Measurements from ENCODE around the gene HRH1. TPM values are rescaled to one million over a fixed set of nuclear protein-coding genes. Genes with fewer than 3 reads are reported as not detected.

The HRH1 gene
- total RNA-seq, 2 donors from 2014 or later: 1.6 to 3.5 TPM

DNA sequence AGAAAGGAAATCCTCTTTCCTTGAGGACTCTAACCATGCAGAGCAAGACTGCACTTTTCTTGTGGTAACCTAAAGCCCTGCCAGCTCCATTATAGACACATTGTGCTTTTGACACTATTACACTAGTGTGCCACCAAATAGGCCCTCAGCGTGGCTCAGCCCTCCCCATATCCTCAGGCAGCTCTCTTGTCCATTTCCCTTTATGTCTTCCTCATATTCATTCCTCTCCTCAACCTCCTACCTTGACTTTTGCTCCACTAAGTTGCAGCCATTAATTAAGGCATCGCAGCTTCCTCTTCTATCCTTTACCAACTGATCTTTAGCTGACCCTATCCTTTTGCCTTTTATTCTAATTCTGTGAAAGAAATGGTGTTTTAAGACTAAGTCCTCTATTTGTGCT, 121.6 kb downstream of the HRH1 start:
- DNase-seq (ENCODE audit: low spot score): no peak
- TF ChIP-seq CTCF (IDR thresholded peaks at IDR 0.05): no peak
- Histone ChIP-seq H3K36me3 (no peaks in the 10 kb centered on the region), H3K4me3 (no peak overlapping the region), H3K27me3 (no peaks in the 10 kb centered on the region), H3K4me1 (peaks cover 0 to 13% of the 10 kb centered on the region in 2 donors), H3K9me3 (no peaks in the 10 kb centered on the region), H3K27ac (no peak overlapping the region)

- TF ChIP-seq CTCF (IDR thresholded peaks at IDR 0.05): no peak
- no peak for DNase-seq (ENCODE audit: low spot score)
- Histone ChIP-seq H3K4me1 (peaks cover 0 to 13% of the 10 kb centered on the region in 2 donors), H3K4me3 (no peak overlapping the region), H3K9me3 (no peaks in the 10 kb centered on the region), H3K36me3 (no peaks in the 10 kb centered on the region), H3K27me3 (no peaks in the 10 kb centered on the region), H3K27ac (no peak overlapping the region)
Measured at GRCh38 chr3:11276901-11277300, 122.6 kb downstream of the HRH1 start.

GRCh38 chr3:11282250-11283138, 128.2 kb downstream of the HRH1 start:
- Histone ChIP-seq H3K27ac (peak overlapping the region in 1 of 2 donors; percentile 9), H3K4me1 (peaks cover 0 to 26% of the 10 kb centered on the region in 2 donors), H3K4me3 (no peak overlapping the region), H3K27me3 (no peaks in the 10 kb centered on the region), H3K9me3 (no peaks in the 10 kb centered on the region), H3K36me3 (no peaks in the 10 kb centered on the region)
- no peak for TF ChIP-seq CTCF (IDR thresholded peaks at IDR 0.05)
- peak; percentile 61 for DNase-seq (ENCODE audit: low spot score)

GRCh38 chr3:11283139-11283475, 128.8 kb downstream of the HRH1 start:
- Histone ChIP-seq H3K9me3 (no peaks in the 10 kb centered on the region), H3K27ac (peak overlapping the region; percentile 9), H3K27me3 (no peaks in the 10 kb centered on the region), H3K4me1 (peaks cover 0 to 32% of the 10 kb centered on the region in 2 donors), H3K4me3 (no peak overlapping the region), H3K36me3 (no peaks in the 10 kb centered on the region)
- TF ChIP-seq CTCF (IDR thresholded peaks at IDR 0.05): no peak
- no peak for DNase-seq (ENCODE audit: low spot score)

DNA sequence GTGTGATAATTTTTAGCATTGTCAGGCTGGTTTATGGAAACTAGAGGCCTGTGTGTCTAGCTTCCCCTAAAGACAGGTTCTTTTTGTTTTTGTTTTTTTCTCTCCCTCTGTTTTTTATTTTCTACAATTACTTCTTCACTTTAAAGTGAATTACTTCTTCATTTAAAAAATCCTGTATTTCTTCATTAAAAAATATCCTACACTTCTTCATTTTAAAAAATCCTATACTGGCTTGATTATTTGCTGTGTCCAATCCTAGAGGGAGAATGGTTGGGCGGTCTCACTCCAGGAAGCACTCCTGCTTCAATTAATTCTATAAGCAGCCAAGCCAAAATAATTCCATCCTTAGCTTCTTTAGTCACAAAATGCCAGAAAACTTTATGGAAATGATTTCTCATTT, 129.7 kb downstream of the HRH1 start:
- no peak for DNase-seq (ENCODE audit: low spot score)
- Histone ChIP-seq H3K4me1 (peaks cover 0 to 41% of the 10 kb centered on the region in 2 donors), H3K27me3 (no peaks in the 10 kb centered on the region), H3K9me3 (no peaks in the 10 kb centered on the region), H3K36me3 (no peaks in the 10 kb centered on the region), H3K27ac (no peak overlapping the region), H3K4me3 (no peak overlapping the region)
- TF ChIP-seq CTCF (IDR thresholded peaks at IDR 0.05): no peak
